ENCODE measurements around the gene ABCA6.
"Not testable (repeated sequence)": the region's sequence is repeated elsewhere in the genome, so short reads cannot be mapped to it uniquely, and the experiment has no call there.

DNA sequence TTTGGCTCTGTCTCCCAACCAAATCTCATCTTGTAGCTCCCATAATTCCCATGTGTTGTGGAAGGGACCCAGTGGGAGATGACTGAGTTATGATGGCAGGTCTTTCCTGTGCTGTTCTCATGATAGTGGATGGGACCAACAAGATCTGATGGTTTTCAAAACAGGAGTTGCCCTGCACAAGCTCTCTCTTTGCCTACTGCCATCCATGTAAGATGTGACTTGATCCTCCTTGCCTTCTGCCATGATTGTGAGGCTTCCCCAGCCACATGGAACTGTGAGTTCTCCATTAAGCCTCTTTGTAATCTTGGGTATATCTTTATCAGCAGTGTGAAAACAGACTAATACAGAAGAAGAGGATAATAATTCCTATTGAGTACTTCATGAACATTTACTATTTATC, 26.9 kb upstream of the ABCA6 start:
- TF ChIP-seq, protein P1, sequence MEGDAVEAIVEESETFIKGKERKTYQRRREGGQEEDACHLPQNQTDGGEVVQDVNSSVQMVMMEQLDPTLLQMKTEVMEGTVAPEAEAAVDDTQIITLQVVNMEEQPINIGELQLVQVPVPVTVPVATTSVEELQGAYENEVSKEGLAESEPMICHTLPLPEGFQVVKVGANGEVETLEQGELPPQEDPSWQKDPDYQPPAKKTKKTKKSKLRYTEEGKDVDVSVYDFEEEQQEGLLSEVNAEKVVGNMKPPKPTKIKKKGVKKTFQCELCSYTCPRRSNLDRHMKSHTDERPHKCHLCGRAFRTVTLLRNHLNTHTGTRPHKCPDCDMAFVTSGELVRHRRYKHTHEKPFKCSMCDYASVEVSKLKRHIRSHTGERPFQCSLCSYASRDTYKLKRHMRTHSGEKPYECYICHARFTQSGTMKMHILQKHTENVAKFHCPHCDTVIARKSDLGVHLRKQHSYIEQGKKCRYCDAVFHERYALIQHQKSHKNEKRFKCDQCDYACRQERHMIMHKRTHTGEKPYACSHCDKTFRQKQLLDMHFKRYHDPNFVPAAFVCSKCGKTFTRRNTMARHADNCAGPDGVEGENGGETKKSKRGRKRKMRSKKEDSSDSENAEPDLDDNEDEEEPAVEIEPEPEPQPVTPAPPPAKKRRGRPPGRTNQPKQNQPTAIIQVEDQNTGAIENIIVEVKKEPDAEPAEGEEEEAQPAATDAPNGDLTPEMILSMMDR (IDR thresholded peaks at IDR 0.05; ENCODE audit: low read length) = not testable (repeated sequence)
- TF ChIP-seq EZH2 (IDR thresholded peaks at IDR 0.05; ENCODE audit: borderline replicate concordance, low read length) = not testable (repeated sequence)
